Measurements from ENCODE around the gene PIKFYVE.
A peak's percentile ranks its signal among the peaks of the same experiment; 100 is the strongest.

Gene PIKFYVE

GRCh38 chr2:208268156-208268952 is 2.3 kb downstream of the PIKFYVE start:
- Mint-ChIP-seq H3K27ac (peak overlapping the region; percentile 6), H3K36me3 (ENCODE audit: low read depth) (peaks cover 39% of the 10 kb centered on the region), H3K9me3 (no peaks in the 10 kb centered on the region), H3K4me3 (peak overlapping the region; percentile 86), H3K4me1 (ENCODE audit: low read depth) (peaks cover 46% of the 10 kb centered on the region), H3K27me3 (no peaks in the 10 kb centered on the region)
- no peak for DNase-seq

- Mint-ChIP-seq H3K36me3 (ENCODE audit: low read depth) (peaks cover 46% of the 10 kb centered on the region), H3K9me3 (no peaks in the 10 kb centered on the region), H3K4me1 (ENCODE audit: low read depth) (peaks cover 50% of the 10 kb centered on the region), H3K27me3 (no peaks in the 10 kb centered on the region), H3K4me3 (no peak overlapping the region), H3K27ac (peak overlapping the region; percentile 37)
- no peak for DNase-seq
These were observed 3.0 kb downstream of the PIKFYVE start for GRCh38 chr2:208269091-208269490.

- peaks cover 23% of the 10 kb centered on the region for H3K4me1 Mint-ChIP-seq (ENCODE audit: low read depth)
- peaks cover 84% of the 10 kb centered on the region for H3K36me3 Mint-ChIP-seq (ENCODE audit: low read depth)
- no peak for DNase-seq
- no peaks in the 10 kb centered on the region for H3K27me3 Mint-ChIP-seq
- no peaks in the 10 kb centered on the region for H3K9me3 Mint-ChIP-seq
- no peak overlapping the region for H3K4me3 Mint-ChIP-seq
- no peak overlapping the region for H3K27ac Mint-ChIP-seq
These were observed 8.7 kb downstream of the PIKFYVE start for GRCh38 chr2:208274748-208275147.

- Mint-ChIP-seq H3K36me3 (ENCODE audit: low read depth) (peaks cover 100% of the 10 kb centered on the region), H3K9me3 (no peaks in the 10 kb centered on the region), H3K27ac (no peak overlapping the region), H3K27me3 (no peaks in the 10 kb centered on the region), H3K4me3 (no peak overlapping the region), H3K4me1 (ENCODE audit: low read depth) (peaks cover 33% of the 10 kb centered on the region)
- no peak for DNase-seq
These were observed 12.5 kb downstream of the PIKFYVE start for GRCh38 chr2:208278549-208278948.

- no peak overlapping the region for H3K27ac Mint-ChIP-seq
- H3K27me3 Mint-ChIP-seq, result no peaks in the 10 kb centered on the region
- H3K4me1 Mint-ChIP-seq (ENCODE audit: low read depth), result peaks cover 28% of the 10 kb centered on the region
- no peak overlapping the region for H3K4me3 Mint-ChIP-seq
- no peaks in the 10 kb centered on the region for H3K9me3 Mint-ChIP-seq
- H3K36me3 Mint-ChIP-seq (ENCODE audit: low read depth), result peaks cover 96% of the 10 kb centered on the region
- no peak for DNase-seq
These were observed 13.2 kb downstream of the PIKFYVE start for GRCh38 chr2:208279236-208279635.

GRCh38 chr2:208280234-208280633 is 14.2 kb downstream of the PIKFYVE start:
- H3K9me3 Mint-ChIP-seq, result no peaks in the 10 kb centered on the region
- peaks cover 23% of the 10 kb centered on the region for H3K4me1 Mint-ChIP-seq (ENCODE audit: low read depth)
- H3K27me3 Mint-ChIP-seq, result no peaks in the 10 kb centered on the region
- DNase-seq, result no peak
- peak overlapping the region; percentile 36 for H3K27ac Mint-ChIP-seq
- no peak overlapping the region for H3K4me3 Mint-ChIP-seq
- peaks cover 88% of the 10 kb centered on the region for H3K36me3 Mint-ChIP-seq (ENCODE audit: low read depth)

- no peaks in the 10 kb centered on the region for H3K27me3 Mint-ChIP-seq
- no peak overlapping the region for H3K4me3 Mint-ChIP-seq
These were observed 14.9 kb downstream of the PIKFYVE start for GRCh38 chr2:208280933-208281332.

DNA sequence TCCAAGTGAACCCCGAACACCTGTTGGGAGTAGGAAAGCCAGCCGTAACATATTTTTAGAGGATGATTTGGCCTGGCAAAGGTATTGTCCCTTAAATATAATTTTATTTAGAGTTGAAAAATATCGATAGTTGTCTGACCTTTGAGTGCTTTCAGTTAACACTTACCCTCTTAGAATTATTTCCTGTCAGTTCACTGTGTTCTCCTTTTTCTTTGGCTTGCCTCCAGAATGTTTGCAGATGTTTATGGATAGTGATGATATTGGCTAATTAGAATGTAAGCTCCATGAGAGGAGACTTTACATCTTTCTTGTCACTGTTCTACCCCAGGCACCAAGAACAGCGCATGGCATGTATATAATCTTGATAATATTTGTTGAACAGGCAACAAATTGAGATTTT is 19.8 kb downstream of the PIKFYVE start:
- Mint-ChIP-seq H3K36me3 (ENCODE audit: low read depth) (peaks cover 82% of the 10 kb centered on the region), H3K4me3 (no peak overlapping the region), H3K27me3 (no peaks in the 10 kb centered on the region), H3K27ac (no peak overlapping the region), H3K9me3 (peaks cover 12% of the 10 kb centered on the region), H3K4me1 (ENCODE audit: low read depth) (peaks cover 14% of the 10 kb centered on the region)
- no peak for DNase-seq

More at GRCh38 chr2:208280933-208281332, 14.9 kb downstream of the PIKFYVE start:
- H3K27ac Mint-ChIP-seq, result peak overlapping the region; percentile 36
- DNase-seq, result no peak
- H3K4me1 Mint-ChIP-seq (ENCODE audit: low read depth), result peaks cover 24% of the 10 kb centered on the region
- peaks cover 88% of the 10 kb centered on the region for H3K36me3 Mint-ChIP-seq (ENCODE audit: low read depth)
- no peaks in the 10 kb centered on the region for H3K9me3 Mint-ChIP-seq

GRCh38 chr2:208294482-208295024 is 28.5 kb downstream of the PIKFYVE start:
- H3K9me3 Mint-ChIP-seq, result peaks cover 12% of the 10 kb centered on the region
- H3K4me1 Mint-ChIP-seq (ENCODE audit: low read depth), result peaks cover 50% of the 10 kb centered on the region
- H3K4me3 Mint-ChIP-seq, result no peak overlapping the region
- peak overlapping the region; percentile 72 for H3K27ac Mint-ChIP-seq
- DNase-seq, result no peak
- no peaks in the 10 kb centered on the region for H3K27me3 Mint-ChIP-seq
- peaks cover 86% of the 10 kb centered on the region for H3K36me3 Mint-ChIP-seq (ENCODE audit: low read depth)

- Mint-ChIP-seq H3K27me3 (no peaks in the 10 kb centered on the region), H3K27ac (no peak overlapping the region), H3K4me1 (ENCODE audit: low read depth) (peaks cover 48% of the 10 kb centered on the region), H3K4me3 (no peak overlapping the region), H3K9me3 (peaks cover 2% of the 10 kb centered on the region), H3K36me3 (ENCODE audit: low read depth) (peaks cover 87% of the 10 kb centered on the region)
- DNase-seq, result no peak
These were observed 29.8 kb downstream of the PIKFYVE start for GRCh38 chr2:208295834-208296233.

GRCh38 chr2:208296610-208297009 is 30.6 kb downstream of the PIKFYVE start:
- H3K27ac Mint-ChIP-seq, result peak overlapping the region; percentile 15
- no peak overlapping the region for H3K4me3 Mint-ChIP-seq
- H3K27me3 Mint-ChIP-seq, result no peaks in the 10 kb centered on the region
- DNase-seq, result no peak
- H3K36me3 Mint-ChIP-seq (ENCODE audit: low read depth), result peaks cover 87% of the 10 kb centered on the region
- peaks cover 40% of the 10 kb centered on the region for H3K4me1 Mint-ChIP-seq (ENCODE audit: low read depth)
- H3K9me3 Mint-ChIP-seq, result no peaks in the 10 kb centered on the region

DNA sequence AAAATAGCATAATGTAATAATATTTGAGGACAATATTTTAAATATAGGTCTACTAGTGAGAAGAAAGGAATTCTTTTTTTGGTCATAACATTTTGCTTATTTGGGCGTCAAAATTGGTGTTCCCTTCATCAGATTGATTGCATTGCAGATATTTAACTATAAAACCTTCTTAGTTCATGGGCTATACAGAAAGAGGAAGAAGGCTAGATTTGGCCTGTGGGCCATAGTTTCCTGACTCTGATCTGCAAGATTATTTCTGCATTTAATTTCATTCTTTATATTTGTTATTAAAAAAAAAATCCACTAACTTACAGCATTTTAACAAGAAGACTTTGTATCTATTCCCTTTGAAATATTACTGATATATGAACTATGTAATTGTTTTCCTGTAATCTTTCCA is 31.9 kb downstream of the PIKFYVE start:
- Mint-ChIP-seq H3K4me3 (no peak overlapping the region), H3K36me3 (ENCODE audit: low read depth) (peaks cover 88% of the 10 kb centered on the region), H3K27me3 (no peaks in the 10 kb centered on the region), H3K9me3 (no peaks in the 10 kb centered on the region), H3K27ac (no peak overlapping the region), H3K4me1 (ENCODE audit: low read depth) (peaks cover 28% of the 10 kb centered on the region)
- DNase-seq, result no peak

GRCh38 chr2:208300847-208301618 is 35.0 kb downstream of the PIKFYVE start:
- H3K27ac Mint-ChIP-seq, result no peak overlapping the region
- peaks cover 7% of the 10 kb centered on the region for H3K4me1 Mint-ChIP-seq (ENCODE audit: low read depth)
- H3K27me3 Mint-ChIP-seq, result no peaks in the 10 kb centered on the region
- no peak for DNase-seq
- H3K9me3 Mint-ChIP-seq, result no peaks in the 10 kb centered on the region
- peaks cover 81% of the 10 kb centered on the region for H3K36me3 Mint-ChIP-seq (ENCODE audit: low read depth)
- no peak overlapping the region for H3K4me3 Mint-ChIP-seq

DNA sequence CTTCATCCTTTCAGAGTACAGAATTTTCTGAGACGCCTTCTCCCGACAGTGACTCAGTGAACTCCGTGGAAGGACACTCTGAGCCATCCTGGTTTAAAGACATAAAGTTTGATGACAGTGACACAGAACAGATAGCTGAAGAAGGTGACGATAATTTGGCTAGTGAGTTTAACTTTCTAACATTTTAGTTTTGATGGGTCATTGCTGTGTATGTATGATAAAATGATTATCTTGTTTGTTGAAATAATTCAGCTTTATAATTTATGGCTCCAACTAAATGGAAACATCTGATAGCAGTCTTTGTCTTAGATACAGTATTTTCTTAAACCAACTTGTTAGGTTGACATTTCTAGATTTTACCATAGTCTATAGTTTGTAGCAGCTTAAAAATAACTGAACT is 38.1 kb downstream of the PIKFYVE start:
- H3K36me3 Mint-ChIP-seq (ENCODE audit: low read depth), result peaks cover 77% of the 10 kb centered on the region

GRCh38 chr2:208304695-208305094 is 38.6 kb downstream of the PIKFYVE start:
- no peak overlapping the region for H3K4me3 Mint-ChIP-seq

More for the DNA sequence above, 38.1 kb downstream of the PIKFYVE start:
- DNase-seq, result no peak
- Mint-ChIP-seq H3K27me3 (no peaks in the 10 kb centered on the region), H3K9me3 (no peaks in the 10 kb centered on the region), H3K4me1 (ENCODE audit: low read depth) (no peaks in the 10 kb centered on the region), H3K4me3 (no peak overlapping the region), H3K27ac (no peak overlapping the region)

More at GRCh38 chr2:208304695-208305094, 38.6 kb downstream of the PIKFYVE start:
- Mint-ChIP-seq H3K36me3 (ENCODE audit: low read depth) (peaks cover 78% of the 10 kb centered on the region), H3K9me3 (no peaks in the 10 kb centered on the region), H3K27me3 (no peaks in the 10 kb centered on the region), H3K4me1 (ENCODE audit: low read depth) (no peaks in the 10 kb centered on the region), H3K27ac (no peak overlapping the region)
- DNase-seq, result no peak

All from activated T-cell treated with anti-CD3 and anti-CD28 coated beads, Interleukin-2, amount 50 U/mL, for 24 hours (primary cell).